Limb (tissue), 2 donors: ENCODE data around the gene TUBGCP6.

Source experiments
- DNase-seq, 2 donors: peaks; one replicate each; pipeline ENCODE4 v3.0.0-alpha.2; 2016; ENCODE audit errors: extremely low spot score in 2 of 2

TUBGCP6 gene

DNA sequence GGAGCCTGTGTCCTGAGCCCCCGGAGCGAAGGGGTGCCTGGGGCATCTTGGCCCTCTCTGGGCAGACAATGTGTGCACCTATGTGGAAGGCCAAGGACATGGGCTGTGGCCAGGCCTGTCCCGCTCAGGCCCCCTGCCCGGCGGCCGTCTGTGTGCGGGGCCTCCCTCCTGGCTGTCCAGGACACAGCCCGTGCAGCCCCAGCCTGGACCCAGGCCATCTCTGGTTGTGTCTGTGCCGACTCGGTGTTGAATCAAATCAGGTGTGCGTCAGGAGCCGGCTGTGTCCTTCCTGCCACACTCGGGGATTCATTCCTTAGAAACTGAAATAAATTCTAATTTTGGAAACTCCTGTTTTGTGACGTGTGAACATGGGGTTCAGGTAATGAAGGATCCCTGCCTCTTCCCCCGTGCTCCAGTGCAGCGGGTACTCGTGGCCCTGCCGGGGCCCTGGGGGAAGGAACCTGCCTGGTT, 45.5 kb downstream of the TUBGCP6 start:
- DNase-seq = no peak

DNA sequence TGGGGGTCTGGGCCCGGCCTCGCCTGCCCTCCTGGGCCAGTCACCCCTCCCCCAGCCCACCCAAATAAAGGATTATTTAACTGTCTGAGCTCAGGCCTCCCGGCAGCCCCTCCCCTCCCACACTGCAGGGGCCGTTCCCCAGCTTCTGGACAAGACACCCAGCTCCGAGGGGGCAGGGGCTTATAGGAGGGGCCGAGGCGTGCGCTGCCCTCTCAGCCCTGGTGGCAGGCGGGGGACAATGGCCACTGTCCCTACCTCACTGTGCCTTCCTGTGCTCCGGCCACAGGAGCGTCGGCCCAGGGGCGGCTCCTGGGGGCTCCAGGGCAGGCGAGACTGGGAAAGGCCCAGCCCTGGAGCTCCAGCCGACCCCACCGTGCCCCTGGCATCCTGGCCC, 46.2 kb downstream of the TUBGCP6 start:
- no peak for DNase-seq

DNA sequence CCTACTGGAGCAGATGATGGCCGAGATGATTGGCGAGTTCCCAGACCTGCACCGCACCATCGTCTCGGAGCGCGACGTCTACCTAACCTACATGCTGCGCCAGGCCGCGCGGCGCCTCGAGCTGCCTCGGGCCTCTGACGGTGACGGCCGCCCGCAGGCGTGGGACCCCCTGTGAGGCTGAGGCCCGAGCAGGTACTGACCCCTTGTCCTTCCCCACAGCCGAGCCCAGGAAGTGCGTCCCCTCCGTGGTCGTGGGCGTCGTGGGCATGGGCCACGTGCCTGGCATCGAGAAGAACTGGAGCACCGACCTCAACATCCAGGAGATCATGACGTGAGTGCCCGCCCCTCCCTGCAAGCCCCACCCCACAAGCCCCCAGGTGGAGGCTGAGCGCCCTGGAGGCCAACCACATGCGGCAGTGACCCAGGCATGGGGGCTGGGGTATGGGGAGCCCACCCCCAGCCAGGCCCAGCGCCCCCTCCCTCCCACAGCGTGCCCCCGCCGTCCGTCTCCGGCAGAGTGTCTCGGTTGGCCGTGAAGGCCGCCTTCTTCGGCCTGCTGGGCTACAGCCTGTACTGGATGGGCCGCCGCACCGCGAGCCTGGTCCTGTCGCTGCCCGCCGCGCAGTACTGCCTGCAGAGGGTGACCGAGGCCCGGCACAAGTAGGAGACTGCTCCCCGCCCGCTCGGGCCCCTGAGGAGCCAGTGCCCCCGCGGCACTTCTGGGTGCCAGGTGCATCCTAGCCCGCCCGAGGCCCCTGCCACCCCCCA, 46.8 kb downstream of the TUBGCP6 start:
- DNase-seq = no peak

DNA sequence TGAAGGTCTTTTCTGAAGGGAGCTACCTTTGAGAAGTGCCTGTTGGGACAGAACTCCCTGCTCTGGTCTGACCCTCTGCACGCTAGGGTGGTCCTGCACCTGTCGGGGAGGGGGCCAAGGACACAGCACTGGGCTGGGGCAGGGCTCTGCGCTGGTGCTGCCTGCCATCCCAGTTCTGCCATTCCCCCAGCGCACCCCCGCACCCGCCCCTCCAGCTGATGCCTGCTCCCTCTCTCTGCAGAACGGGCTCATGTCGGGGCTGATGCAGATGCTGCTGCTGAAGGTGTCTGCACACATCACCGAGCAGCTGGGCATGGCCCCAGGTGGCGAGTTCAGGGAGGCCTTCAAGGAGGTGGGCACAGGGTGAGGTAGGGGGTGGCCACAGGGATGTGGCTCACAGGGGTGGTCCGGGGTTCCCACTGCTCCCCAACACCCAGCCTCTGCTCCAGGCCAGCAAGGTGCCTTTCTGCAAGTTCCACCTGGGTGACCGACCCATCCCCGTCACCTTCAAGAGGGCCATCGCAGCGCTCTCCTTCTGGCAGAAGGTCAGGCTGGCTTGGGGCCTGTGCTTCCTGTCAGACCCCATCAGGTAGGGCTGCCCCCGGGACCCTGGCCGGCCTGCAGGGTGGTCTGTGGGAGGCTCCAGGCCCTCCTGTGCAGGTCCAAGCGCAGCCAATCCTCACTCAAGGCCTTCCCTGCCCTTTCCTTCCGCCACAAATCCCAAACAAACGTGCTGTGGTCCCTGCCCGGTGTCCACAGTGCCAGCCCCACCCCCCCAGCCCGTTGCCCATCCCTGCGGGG, 47.6 kb downstream of the TUBGCP6 start:
- DNase-seq = no peak

DNA sequence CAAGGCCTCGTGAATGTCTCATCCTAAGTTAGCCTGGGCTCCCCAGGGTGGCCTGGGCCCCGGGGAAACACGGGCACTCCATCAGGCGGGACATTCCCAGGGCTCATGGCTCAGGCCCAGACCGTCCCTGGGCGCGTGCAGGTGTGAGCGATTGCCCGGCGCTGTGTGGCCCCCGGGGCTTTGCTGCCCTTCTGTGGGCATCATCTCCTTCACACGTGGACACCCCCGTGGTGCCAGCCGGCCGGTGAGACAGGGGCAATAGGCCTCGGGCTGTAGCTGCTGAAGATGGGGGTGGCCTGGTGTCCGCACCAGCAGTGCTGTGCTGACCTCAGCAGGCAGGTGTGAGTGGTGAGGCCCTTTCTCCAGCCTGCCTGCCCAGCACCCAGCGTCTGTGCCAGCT, 48.6 kb downstream of the TUBGCP6 start:
- DNase-seq = no peak

DNA sequence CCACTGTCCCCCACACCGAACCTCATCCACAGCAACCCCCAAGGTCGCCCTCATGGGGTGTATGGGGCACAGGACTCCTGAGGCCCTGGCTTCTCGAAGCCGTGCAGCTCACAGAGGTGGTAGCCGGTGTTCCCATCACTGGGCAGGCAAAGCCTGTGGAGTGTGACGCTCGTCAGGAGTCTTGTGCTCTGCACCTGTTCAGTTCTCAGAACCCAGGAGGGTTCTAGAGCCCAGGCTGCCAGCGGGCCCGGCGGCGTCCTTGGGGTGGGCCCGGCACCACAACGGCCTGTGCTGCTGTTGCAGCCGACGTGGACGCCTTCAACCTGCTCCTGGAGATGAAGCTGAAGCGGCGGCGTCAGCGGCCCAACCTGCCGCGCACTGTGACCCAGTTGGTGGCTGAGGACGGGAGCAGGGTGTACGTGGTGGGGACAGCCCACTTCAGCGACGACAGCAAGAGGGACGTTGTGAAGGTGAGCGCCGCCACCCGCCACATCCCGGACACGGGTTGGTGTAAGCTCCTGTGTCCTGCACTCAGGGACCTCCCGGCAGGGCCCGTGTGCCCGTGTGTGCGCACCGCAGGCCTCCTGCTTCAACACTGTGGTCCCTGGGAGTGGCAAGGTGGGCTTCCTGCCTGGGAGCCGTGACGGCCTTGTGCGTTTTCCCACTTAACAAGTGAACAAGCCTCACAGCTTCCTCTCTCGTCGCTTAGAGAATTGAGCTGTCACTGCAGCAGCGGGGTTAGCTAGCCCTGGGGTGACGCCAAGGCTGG, 50.6 kb downstream of the TUBGCP6 start:
- DNase-seq = no peak

DNA sequence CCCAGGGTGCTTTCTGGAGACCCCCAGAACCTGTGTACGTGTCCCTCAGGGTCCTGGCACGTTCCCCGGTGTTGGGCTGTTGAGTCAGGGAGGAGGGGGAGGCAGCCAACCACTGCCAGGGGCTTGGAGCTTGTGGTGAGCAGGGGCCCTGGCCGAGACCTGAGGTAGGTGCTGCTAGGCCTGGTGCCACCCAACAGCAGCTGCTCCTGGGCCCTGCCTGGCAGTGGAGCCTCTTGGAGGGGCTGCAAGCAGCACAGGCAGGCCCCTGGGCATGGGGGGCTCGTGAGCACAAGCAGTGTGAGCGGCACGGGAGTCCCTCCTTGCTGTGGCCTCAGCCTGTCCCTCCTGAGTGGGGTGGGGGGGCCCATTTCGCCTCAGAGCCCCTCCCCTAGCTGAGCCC, 51.2 kb downstream of the TUBGCP6 start:
- DNase-seq = no peak

DNA sequence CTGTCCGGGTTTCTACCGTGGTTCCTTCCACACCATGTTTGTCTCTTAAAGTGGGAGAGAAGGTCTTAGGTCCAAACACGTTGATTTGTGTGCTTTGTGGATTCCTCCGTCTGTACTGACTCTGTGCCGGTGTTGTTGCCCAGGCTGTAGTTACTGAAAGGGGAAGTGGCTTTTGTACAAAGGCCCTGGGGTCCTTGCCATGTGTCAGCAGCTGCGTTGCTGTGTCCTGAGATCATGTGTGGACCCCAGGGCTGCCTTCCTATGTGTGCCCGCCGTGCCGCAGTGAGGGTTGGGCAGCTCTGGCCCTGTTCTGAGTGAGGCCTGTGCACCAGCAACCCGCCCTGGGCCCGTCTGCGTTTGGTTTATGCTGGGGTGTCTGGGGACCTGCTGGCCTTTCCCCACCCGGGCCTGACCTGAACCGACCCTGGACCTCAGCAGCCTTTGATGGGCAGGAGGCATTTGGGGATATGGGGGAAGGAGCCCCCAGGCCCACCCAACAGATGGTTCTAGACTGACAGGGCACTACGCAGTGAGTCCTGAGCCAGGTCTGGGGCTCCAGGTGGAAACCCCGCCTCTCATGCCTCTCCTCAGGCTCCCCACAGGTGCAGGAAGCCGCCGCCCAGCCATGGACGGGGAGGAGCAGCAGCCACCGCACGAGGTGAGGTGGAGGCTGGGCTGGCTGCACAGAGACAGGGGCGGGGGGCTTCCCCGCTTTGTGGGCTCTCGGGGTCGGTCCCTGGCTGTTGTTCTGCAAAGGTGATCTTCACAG, 52.2 kb downstream of the TUBGCP6 start:
- no peak for DNase-seq

DNA sequence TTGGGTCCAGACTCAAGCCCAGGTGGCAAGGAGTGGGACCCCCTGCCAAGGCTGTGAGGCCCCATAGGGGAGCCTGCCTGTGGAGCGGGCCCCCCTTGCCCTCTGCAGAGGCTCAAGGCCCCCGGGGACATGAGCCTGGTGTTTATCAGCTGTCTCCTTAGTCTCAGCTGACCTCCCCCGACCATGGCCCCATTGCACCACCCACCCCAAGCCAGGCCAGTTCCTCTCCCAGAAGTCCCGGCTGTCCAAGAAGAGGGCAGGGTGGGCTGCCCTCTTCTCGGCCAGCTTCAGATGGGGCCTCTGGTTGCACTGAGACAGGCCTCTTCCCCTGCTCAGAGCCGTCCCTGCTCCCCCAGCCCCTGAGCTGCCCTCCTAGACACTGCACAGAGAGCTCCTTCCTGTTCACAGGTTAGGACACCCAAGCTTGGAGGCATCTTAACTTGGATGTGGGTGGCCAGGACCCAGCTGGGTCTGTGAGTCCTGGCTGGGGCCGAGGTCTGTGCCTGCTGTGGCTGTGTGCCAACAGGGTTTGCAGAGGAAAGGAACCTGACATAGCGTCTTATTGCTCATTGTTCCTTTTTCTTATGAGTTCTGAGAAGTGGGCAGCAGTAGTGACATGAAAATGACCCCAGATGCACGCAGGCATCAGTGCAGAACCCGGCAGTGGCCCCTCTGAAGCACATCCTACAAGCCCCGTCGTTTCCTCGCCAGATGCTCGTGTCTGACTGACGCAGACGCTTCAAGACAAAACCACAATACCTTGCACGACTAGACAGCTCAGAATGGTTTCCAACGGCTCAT, 53.7 kb downstream of the TUBGCP6 start:
- no peak for DNase-seq

DNA sequence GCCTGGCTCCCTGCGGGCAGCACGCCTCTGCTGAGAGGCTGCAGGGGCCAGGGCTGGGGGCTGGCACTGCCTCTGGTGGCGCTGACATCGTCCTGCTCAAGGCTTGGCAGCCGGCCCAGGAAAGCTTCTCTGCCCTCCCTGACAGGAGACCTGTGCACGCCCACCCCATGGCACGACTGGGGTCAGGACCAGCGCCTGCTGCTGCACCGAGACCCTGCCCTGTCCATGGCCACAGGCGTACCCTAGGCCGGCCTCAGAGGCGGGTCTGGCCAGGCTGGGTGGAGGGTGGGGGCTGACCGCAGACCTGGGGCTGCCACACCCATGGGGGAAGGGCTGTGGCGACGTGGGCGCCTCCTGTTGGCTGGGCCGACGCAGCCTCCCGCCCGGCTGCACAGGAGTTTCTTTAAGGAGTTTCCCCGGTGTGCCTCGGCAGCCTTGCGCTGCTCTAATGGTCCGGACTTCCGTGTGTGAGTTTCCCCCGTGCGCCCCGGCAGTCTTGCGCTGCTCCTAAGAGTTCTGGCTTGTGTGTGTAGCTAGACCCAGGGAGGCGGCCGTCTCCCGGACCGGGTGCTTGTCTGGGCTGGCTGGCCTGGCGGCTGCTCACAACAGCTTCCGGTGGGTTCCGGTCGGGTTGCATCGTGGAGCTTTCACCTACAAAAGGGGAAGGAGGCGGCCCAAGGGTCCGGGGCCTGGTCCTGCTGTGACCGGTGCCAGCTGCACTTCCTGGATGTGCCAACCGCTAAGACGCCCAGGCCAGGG, 54.5 kb downstream of the TUBGCP6 start:
- peak; percentile 75 to 80 for DNase-seq

DNA sequence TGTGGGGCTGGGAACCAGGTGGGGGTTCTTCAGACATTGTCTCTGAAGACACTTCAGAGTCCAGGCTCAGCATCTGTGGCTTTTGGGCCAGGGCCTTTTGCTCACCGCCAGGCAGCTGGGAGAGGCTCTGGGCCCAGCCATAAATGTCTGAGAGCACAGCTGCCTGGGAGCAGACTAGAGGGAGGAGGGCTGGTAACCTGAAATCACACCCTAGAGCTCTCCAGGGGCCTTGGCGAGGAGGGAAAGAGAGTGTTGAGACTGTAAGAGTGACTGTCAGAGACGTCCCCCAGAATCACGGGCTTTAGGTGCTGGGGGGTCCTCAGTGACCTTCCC, 55.0 kb downstream of the TUBGCP6 start:
- peak in 1 of 2 donors; percentile 35 for DNase-seq

DNA sequence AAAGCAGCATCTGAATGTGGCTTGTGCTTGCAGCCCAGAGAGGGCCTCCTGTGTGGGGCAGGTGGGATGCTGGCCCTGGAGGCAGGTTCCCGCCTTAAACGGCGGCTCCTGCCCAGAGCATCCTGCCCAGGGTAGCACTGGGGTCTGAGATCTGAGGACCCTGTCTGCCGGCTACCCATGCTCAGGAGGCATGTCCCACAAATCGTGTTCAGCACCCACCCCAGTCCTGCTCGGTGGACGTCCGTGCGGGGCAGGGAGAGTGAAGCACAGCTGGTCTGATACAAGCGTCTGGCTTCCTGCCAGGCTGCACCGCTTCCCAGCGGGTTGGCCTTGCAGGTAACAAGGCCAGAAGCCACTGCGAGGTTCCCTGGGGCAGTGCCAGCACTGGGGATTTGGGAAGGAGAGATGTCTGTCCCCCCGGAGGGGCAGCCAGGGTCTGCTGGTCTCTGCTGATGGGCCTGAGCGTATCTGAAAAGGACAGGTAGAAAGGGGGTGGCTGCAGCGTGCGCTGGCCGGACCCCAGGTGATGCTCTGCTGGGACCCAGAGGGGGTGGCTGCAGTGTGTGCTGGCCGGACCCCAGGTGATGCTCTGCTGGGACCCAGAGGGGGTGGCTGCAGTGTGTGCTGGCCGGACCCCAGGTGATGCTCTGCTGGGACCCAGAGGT, 55.5 kb downstream of the TUBGCP6 start:
- DNase-seq = no peak

DNA sequence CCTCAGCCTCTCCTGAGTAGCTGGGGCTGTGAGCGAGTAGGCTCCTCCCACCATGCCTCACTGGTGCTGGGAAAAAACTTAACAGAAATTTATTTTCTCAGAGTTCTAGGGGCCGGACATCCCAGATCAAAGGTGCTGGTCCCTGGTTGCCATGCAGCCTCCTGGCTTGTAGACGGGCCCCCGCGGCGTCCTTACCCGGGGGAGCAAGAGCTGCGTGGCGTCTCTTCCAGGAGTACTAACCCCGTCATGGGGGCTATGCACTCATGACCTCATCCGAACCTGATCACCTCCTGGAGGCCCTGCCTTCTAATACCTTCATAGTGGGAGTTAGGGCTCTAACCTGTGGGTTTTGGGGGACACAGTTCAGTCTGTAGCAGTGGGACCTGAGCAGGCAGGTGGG, 56.5 kb downstream of the TUBGCP6 start:
- DNase-seq = no peak

DNA sequence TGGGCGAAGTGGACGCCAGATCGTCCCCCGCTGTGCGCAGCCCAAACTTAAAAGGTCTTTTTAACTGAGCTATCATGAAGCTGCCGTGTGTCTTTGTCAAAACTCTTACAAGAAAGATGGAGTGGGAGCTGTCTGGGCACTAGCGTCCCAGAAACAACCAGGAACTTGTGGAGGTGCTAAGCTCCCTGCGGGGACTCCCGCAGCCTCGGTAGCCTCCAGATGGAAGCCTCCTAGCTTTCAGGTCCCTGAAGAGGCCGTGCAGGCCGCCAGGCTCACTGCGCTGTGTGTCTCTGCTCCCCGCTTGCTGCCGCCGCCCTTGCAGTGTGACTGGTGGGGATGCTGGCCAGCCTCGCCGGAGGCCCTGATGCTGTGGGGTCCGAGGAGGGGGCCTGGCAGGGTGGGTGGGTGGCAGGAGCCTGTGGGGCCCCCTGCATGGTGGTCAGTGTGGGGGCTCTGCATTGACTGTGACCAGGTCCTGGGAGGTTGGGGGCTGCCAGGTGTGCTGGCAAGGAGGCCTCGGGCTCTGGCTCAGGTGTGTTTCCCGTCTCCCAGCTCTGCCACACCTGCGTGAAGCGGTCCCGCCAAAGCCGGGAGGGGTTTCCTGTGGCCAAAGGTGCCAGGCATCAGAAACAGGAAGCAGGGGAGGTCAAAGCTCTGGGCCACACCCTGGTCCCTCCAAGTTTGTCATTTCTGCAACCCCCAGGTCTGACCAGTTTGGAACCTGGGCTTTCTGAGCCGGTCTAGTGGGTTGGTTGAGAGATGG, 57.9 kb downstream of the TUBGCP6 start:
- DNase-seq = no peak

DNA sequence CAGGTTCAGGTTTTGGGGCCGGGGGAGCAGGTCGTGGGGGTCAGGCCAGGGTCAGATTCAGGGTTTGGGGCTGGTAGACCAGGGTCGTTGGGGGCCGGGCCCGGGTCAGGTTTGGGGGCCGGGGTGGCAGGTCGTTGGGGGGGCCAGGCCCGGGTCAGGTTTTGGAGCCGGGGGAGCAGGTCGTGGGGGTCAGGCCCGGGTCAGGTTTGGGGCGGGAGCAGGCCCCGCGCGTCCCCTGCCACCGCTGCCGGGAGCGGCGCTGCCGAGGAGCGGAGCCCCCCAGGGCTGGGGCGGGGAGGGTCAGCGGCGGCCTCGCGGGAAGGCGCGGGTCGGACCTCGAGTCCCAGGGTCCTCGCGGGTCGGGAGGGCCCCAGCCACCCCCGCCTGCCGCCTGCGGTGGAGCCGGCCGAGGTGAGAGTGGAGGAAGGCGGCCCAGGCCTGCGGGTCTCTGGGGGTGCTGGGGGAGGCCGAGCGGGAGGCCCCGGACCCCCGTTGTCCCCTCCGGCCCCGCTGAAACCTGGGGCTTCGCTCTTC, 58.6 kb downstream of the TUBGCP6 start:
- DNase-seq = no peak

DNA sequence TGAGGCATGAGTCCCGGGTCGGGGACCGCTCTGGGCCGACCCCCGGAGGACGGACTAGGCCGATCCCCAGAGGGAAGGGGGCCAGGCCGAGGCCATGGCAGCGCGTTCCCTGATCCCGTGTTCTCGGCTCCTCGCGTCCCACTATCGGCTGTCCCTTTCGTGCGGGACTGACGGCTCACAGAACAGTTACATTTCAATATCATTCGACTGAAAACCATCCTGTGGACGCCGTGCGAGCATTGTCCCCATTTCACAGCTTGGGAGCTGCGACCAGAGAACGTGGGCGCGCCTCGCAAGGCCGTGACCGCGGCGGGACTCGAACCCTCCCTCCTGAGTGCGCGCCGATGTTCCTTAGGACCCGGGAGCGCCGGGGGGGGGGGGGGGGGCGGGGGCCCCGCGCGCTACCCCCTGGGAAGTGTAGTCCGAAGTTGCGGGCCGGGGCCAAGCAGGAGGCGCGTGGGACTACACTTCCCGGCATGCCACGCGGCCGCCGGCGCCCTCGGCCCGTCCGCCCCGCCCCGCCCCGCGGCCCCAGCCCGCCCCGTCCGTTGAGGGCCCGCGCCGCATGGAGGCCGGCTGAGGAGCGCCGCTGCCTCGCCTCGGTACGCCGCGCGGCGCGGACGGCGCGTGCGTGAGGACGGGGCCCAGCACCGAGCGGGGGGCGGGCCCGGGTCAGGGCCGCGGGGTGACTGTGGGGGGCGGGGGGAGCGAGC, 59.3 kb downstream of the TUBGCP6 start, which contains the start of gene TRABD:
Gene TRABD (plus strand): TSS at position 539 of the 713 bp plus-strand sequence. CDS start 7,148 bp downstream, outside the sequence.
- peak; percentile 90 to 98 for DNase-seq

DNA sequence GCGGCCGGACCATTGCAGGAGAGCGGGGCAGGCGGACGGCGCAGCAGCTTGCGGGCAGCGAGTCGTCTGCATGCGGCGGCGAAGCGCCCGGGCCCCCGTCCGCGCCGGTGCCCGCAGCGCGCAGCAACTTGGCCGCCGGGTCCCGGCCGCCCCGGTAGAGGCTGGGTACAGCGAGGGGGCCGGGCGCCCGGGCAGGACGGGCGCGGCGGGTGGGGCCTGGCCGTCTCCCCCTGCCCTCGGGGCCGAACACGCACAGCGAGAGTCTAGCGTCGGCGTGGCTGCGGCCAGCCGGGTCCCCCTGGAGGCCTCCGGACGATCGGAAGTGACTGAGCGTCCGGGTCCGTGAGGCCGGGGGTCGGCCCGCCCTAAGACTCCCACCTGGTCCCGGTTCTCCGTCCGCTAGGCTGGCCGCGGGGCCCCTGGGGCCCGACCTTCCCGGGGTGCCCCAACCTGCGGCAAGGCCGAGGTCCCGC, 59.9 kb downstream of the TUBGCP6 start:
- no peak for DNase-seq
